NOMO-1 treated with DMSO at 0.1 percent for 48 hours (cell line): ENCODE results near the gene EFEMP1.
A peak's percentile ranks its signal among the peaks of the same experiment; 100 is the strongest.

Experiments
- DNase-seq: peaks from one replicate; lab custom pipeline; 2025; ENCODE audit not compliant: unreplicated experiment; lab: John Stamatoyannopoulos, UW

The EFEMP1 gene

DNA sequence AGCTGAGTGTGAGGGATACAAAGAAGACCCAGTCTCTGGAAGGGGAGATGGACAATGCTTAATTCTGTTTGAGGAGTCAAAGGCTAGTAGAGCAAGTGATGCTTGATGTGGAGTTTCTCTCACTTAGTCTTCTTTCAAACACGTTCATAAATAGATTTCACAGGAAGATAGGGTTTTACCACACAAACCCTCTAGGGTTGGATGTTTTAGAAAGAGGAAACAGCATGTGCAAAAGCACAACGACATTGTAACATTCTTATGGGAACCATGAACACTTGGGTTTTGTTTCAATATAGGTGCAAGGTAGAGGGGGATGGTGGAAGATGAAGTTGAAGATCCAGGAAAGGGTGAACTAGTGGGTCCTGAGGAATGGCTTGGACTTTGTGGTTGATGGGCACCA is 10.8 kb upstream of the EFEMP1 start:
- peak; percentile 11 for DNase-seq

DNA sequence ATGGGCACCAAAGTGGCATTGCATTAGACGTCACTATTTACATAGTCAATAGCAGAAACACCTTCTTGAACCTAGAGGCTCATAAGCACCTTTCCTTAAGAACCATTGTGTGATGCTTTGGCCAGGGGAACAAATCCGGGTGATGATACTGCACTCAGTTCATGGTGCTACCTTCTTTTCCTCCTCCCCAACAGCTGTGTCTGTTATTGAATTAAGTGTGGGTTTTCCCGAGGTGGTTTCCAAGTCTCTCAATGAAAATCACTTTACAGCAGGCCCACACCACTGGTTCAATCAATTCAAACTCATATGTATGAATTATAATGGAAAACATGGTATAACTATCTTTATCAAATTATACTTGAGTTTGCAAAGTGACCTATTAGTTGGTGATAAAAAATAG is 9.3 kb upstream of the EFEMP1 start:
- DNase-seq: no peak

- DNase-seq: no peak
Observed at GRCh38 chr2:55931281-55931680, 7.7 kb upstream of the EFEMP1 start.

- no peak for DNase-seq
Observed at GRCh38 chr2:55929476-55929875, 5.9 kb upstream of the EFEMP1 start.

DNA sequence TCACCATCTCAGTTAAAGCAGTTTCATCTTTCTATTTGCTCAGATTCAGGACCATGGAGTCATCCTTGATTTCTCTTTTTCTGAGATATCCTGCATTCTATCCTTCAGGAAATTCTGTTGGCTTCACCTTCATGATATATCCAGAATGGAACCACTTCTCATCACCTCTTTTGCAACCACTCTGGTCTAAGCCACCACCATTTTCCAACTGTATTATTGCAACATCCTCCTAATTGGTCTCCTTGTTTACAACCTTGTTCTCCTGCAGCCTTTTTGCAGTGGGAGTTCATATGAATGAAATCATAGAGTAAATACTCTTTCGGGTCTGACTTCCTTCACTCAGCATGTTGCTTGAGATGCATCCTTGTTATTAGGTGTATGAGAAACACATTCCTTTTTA is 3.4 kb upstream of the EFEMP1 start:
- DNase-seq: no peak

DNA sequence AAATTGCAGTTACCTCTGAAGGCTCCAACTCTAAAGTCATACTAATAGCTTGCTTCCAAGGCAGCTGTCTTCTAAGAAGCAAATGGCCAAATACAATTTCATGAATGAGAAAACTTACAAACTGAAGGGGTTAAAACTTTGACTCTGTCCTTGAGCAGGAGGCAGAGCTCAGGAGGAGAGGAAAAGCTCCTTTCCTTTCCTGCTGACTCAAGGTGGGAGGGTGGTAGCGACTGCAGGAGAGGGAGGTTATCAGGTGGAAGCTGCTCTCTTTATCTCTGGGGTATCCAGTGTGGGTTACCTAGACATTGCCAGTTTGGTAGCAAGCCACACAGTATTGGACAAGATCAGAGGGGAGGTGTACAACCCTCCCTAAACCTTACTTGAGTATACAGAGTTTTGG is 2.7 kb upstream of the EFEMP1 start:
- DNase-seq: no peak

DNA sequence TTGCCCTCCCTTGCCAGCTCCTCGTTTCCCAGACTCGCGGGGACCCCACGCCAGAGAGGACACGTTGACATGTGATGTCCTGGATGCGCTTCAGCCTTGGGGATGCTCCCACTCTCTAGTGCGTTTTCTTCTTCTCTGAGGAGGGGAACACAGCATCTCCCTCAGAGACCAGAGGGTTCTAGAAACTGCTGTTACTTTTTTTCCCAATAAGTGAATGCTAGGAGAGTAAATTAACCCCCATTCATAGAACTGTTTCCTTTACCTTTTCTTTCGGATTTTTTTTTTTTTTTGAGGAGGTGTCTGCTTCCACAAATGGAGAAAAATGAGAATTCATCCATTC is 370 bp upstream of the EFEMP1 start:
- DNase-seq: no peak

- DNase-seq: no peak
Observed at GRCh38 chr2:55922291-55922907, 1.2 kb downstream of the EFEMP1 start.

DNA sequence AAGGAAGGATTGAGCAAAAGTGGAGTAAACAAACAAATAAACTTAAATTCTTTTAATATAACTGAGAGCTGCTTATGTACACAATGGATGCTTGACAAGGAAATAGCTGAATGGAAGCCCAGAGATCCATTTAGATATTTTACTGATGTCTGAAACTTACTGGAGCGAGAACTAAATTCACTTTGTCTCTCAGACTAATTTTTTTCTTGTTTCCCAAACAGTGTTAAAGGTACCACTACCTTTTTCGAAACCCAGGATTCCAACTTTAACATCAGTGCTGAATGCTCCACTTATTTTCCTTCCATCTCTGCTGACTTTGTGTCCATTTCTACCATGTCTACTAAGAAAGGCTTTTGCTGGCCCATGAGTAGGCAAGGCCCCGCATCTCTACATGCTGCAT is 4.0 kb downstream of the EFEMP1 start:
- no peak for DNase-seq

DNA sequence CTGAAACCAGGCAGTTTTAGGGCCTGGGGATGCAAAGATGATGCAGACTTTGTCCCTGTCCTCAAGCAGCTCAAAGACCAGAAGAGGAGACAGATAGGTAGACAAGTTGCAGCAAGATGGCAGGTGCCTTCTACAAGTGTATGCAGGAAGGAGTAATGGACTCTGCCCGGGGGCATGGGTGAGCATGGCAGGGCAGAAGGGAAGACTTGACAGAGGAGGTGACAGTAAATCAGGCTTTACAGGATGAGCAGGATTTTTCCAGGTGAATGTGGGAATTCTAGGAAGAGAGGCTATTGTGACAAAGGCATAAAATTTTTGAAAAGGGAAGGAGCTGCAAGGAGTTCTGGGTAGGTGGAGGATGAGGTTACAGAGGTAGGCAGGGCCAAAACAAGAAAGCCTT is 4.7 kb downstream of the EFEMP1 start:
- DNase-seq: no peak

DNA sequence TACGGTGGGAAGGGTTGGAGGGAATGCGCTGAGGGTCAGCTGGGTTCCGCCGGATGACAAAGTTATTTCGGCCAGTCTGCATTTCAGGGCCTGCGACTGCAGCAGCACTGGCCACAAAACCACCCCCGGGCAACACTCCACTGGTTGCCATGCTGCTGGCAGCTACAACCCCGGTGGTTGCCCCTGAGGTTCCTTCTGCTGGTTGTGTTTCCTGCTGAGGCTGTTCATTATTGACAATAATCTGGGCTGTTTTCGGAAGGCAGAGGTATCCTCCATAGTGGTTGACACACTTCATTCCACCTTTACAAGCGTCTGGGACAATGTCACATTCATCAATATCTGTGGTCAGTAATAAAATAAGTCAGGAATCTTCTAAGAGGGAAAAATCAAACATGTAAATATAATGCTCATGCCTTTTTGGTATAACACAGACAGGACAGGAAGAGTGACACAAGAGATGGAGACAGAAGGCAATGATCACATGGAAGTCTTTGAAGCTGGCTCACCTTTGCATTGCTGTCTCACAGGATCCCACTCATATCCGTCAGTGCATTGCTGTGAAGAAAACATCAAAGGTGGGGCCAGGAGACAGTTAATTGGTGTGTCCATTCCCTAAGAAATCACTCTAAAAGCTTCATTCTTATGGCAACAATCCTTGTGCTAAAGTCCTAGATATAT is 5.7 kb downstream of the EFEMP1 start:
- DNase-seq: no peak

DNA sequence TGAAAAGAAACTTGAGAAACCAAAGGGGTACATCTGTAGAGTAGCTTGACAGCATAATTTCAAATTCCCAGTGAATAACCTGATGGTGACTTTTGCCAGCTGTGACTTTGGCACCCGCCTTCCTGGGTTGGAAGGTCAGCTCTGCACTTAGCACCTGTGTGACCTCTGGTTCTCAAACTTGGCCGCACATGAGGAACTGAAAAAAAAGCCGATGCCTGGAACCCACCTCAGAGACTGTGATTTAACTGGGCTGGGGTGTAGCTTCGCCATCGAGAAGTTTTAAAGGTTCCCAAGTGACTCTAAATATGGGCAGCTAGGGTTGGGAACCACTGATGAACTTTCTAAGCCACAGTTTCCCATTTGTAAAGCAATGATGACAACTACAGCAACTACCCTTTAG is 6.5 kb downstream of the EFEMP1 start:
- DNase-seq: no peak

DNA sequence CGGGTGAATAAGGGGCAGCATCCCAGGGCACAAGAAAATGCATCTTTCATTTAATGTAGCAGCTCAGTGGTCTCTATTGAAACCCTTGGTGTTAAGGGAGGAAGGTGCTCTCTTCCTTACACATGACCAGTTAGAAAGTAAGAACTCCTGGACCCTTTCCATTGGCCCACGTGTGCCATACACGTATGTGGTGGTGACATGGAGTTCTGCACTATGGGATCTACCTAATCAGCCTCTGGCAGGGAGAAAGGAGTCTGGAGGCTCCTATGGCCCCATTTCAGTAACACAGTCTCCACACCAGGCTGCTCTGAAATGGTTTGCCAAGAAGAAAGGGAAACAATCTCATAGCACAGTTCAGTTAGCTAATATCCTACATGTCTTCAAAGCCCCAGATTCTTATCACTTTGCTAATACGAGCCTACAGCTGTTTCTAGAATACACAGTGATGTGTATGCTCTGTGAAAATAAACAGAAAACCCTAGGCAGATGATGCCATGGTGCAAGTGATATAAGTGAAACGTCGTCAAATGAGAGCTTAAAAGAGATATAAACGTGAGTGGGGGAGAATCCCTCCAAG is 7.0 kb downstream of the EFEMP1 start:
- DNase-seq: no peak

- DNase-seq: no peak
Observed at GRCh38 chr2:55914786-55915185, 8.8 kb downstream of the EFEMP1 start.

DNA sequence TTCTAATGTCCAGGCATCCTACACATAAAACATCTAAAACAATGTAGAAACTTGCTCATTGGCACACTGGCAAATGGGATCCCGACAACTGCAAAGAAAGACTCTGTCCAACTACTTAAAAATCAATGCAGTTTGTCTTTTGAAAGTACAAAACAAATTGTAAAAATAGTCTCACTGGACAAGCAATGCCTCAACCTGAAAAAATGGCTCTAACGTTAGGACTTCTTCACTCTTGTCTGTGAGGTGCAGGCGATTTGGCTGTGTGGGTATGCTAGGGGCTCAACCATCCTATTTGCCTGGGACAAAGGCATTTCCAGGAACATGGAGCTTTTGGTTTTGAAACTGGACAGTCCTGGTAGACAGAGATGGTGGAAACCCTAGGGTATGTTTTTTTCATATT is 10.7 kb downstream of the EFEMP1 start:
- no peak for DNase-seq

- no peak for DNase-seq
Observed at GRCh38 chr2:55910077-55910476, 13.5 kb downstream of the EFEMP1 start.

DNA sequence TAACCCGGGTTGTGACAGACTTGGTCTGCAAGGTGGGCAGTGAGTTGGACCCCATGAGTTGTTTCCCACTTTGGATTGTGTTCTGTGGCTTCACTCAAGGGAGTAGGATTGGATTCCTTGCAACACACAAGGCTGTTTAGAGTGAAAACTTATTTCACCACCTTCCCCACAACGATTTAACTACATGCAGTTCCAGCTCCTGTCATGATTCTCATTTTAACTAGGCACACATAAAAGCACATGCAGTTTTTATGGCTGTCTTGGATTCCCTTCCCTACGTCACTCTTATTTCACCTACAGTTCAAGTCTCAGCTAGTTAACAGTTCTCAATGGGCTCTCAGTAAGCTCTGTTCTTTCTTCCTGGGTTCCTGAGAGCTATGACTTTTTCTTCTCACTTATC is 15.9 kb downstream of the EFEMP1 start:
- peak; percentile 15 for DNase-seq

- DNase-seq: no peak
Observed at GRCh38 chr2:55906993-55907392, 16.6 kb downstream of the EFEMP1 start.

GRCh38 chr2:55903727-55904126 is 19.9 kb downstream of the EFEMP1 start:
- DNase-seq: no peak

- DNase-seq: no peak
Observed at GRCh38 chr2:55902971-55903370, 20.6 kb downstream of the EFEMP1 start.

DNA sequence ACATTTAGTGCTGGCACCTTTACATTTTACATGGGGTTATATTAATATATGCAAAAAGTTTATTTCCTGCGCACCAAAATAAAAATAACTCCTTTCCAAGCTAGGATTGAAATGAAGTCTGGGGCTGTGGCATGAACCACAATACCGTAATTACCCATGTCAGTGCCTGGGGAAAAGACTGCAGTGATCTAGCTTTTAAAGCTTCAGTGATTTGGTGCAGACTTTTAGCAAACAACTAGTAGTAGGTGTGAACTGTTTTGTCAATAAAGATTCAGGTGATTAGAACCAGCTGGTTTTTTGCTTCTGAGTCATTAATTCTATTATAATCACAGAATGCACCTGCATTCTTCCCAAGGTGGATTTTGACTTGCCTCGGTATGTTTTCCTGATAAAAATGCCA is 21.2 kb downstream of the EFEMP1 start:
- no peak for DNase-seq

GRCh38 chr2:55901941-55902340 is 21.6 kb downstream of the EFEMP1 start:
- DNase-seq: no peak

- DNase-seq: peak; percentile 77
Observed at GRCh38 chr2:55901322-55901721, 22.3 kb downstream of the EFEMP1 start.
